Measurements from ENCODE around the gene NINJ1.

The NINJ1 gene

GRCh38 chr9:93166699-93167098 is 32.6 kb upstream of the NINJ1 start:
- in situ Hi-C loops (cut with MboI; ENCODE audit: low pct_unique_long_range_greater_than_20kb, low sequenced_read_pairs, unreplicated experiment): loop anchor here (25.0 kb wide), 1 partner anchor 146 kb away; no protein-coding TSS in a partner anchor
- TF ChIP-seq CTCF (IDR thresholded peaks at IDR 0.05; ENCODE audit: extremely low read depth, insufficient read depth, missing control alignments): no peak
- no peak for DNase-seq (ENCODE audit: low spot score)

GRCh38 chr9:93164085-93164484 is 30.0 kb upstream of the NINJ1 start:
- no peak for TF ChIP-seq CTCF (IDR thresholded peaks at IDR 0.05; ENCODE audit: extremely low read depth, insufficient read depth, missing control alignments)
- in situ Hi-C loops (cut with MboI; ENCODE audit: low pct_unique_long_range_greater_than_20kb, low sequenced_read_pairs, unreplicated experiment): loop anchor here (25.0 kb wide), 1 partner anchor 148 kb away; no protein-coding TSS in a partner anchor
- DNase-seq (ENCODE audit: low spot score): no peak

GRCh38 chr9:93161786-93162562 is 27.9 kb upstream of the NINJ1 start:
- no peak for TF ChIP-seq CTCF (IDR thresholded peaks at IDR 0.05; ENCODE audit: extremely low read depth, insufficient read depth, missing control alignments)
- DNase-seq (ENCODE audit: low spot score): no peak
- in situ Hi-C loops (cut with MboI; ENCODE audit: low pct_unique_long_range_greater_than_20kb, low sequenced_read_pairs, unreplicated experiment): loop anchor here (25.0 kb wide), 1 partner anchor 150 kb away; no protein-coding TSS in a partner anchor

GRCh38 chr9:93159601-93160471 is 25.8 kb upstream of the NINJ1 start:
- TF ChIP-seq CTCF (IDR thresholded peaks at IDR 0.05; ENCODE audit: extremely low read depth, insufficient read depth, missing control alignments): peak; percentile 100
- peak; percentile 91 for DNase-seq (ENCODE audit: low spot score)
- in situ Hi-C loops (cut with MboI; ENCODE audit: low pct_unique_long_range_greater_than_20kb, low sequenced_read_pairs, unreplicated experiment): loop anchor here (25.0 kb wide), 1 partner anchor 152 kb away; no protein-coding TSS in a partner anchor

GRCh38 chr9:93156475-93157008 is 22.5 kb upstream of the NINJ1 start:
- DNase-seq (ENCODE audit: low spot score): peak; percentile 76
- TF ChIP-seq CTCF (IDR thresholded peaks at IDR 0.05; ENCODE audit: extremely low read depth, insufficient read depth, missing control alignments): no peak
- in situ Hi-C loops (cut with MboI; ENCODE audit: low pct_unique_long_range_greater_than_20kb, low sequenced_read_pairs, unreplicated experiment): loop anchor here (25.0 kb wide), 1 partner anchor 156 kb away; no protein-coding TSS in a partner anchor
